GM18867 (cell line): ENCODE results near the gene PATL1.
A peak's percentile ranks its signal among the peaks of the same experiment; 100 is the strongest.
"Not testable (repeated sequence)": the region's sequence is repeated elsewhere in the genome, so short reads cannot be mapped to it uniquely, and the experiment has no call there.

Source experiments
- ATAC-seq: cut with Tn5 transposase; IDR thresholded peaks from one replicate; pipeline ENCODE4 v1.9.1; 2021; ENCODE audit warnings: mild to moderate bottlenecking, moderate library complexity; ENCODE audit not compliant: unreplicated experiment

PATL1 gene

GRCh38 chr11:59676205-59676604 lies 7.4 kb upstream of the PATL1 start:
- no peak for ATAC-seq

- no peak for ATAC-seq
Measured at GRCh38 chr11:59674291-59674690, 5.5 kb upstream of the PATL1 start.

GRCh38 chr11:59673291-59673690 lies 4.5 kb upstream of the PATL1 start:
- no peak for ATAC-seq

GRCh38 chr11:59671471-59671870 lies 2.6 kb upstream of the PATL1 start:
- ATAC-seq: no peak

GRCh38 chr11:59669611-59670009 lies 773 bp upstream of the PATL1 start:
- peak; percentile 21 for ATAC-seq

GRCh38 chr11:59668188-59668949 lies 468 bp downstream of the PATL1 start:
- peak; percentile 14 for ATAC-seq

- ATAC-seq: no peak
Measured at GRCh38 chr11:59667812-59668187, 1.0 kb downstream of the PATL1 start.

- ATAC-seq: no peak
Measured at GRCh38 chr11:59666969-59667368, 1.9 kb downstream of the PATL1 start.

GRCh38 chr11:59660621-59661020 lies 8.2 kb downstream of the PATL1 start:
- no peak for ATAC-seq

- ATAC-seq: no peak
Measured at GRCh38 chr11:59659981-59660380, 8.9 kb downstream of the PATL1 start.

- no peak for ATAC-seq
Measured at GRCh38 chr11:59658036-59658435, 10.8 kb downstream of the PATL1 start.

GRCh38 chr11:59654893-59655292 lies 13.9 kb downstream of the PATL1 start:
- no peak for ATAC-seq

GRCh38 chr11:59647245-59647980 lies 21.4 kb downstream of the PATL1 start:
- no peak for ATAC-seq

- ATAC-seq: no peak
Measured at GRCh38 chr11:59644528-59644927, 24.3 kb downstream of the PATL1 start.

- no peak for ATAC-seq
Measured at GRCh38 chr11:59643390-59643789, 25.4 kb downstream of the PATL1 start.

- no peak for ATAC-seq
Measured at GRCh38 chr11:59641156-59641555, 27.7 kb downstream of the PATL1 start.

GRCh38 chr11:59630493-59630892 lies 38.3 kb downstream of the PATL1 start:
- ATAC-seq: no peak

- ATAC-seq: no peak
Measured at GRCh38 chr11:59629996-59630395, 38.8 kb downstream of the PATL1 start.

- not testable (repeated sequence) for ATAC-seq
Measured at GRCh38 chr11:59626969-59627368, 41.9 kb downstream of the PATL1 start.

- no peak for ATAC-seq
Measured at GRCh38 chr11:59625703-59626102, 43.1 kb downstream of the PATL1 start.

GRCh38 chr11:59617876-59618275 lies 51.0 kb downstream of the PATL1 start:
- no peak for ATAC-seq

GRCh38 chr11:59616396-59616982 lies 52.3 kb downstream of the PATL1 start:
- no peak for ATAC-seq
